ENCODE results near the gene PSEN1. TPM values are rescaled to one million over a fixed set of nuclear protein-coding genes. Genes with fewer than 3 reads are reported as not detected.
A peak's percentile ranks its signal among the peaks of the same experiment; 100 is the strongest.

Gene PSEN1
- total and polyA plus RNA-seq, 2 experiments from 2014 or later, result 46.3 to 49.5 TPM

GRCh38 chr14:73235531-73236155 is 99.3 kb downstream of the PSEN1 start:
- WGBS, 2 experiments (ENCODE audit: low coverage in 1 of 2, low lambda C conversion rate in 2 of 2, missing lambda C conversion rate in 2 of 2), result 71 to 83% methylated on average over 6 of the region's 6 CpGs
- no peak overlapping the region for H2AFZ ChIP-seq
- H3K79me2 ChIP-seq (ENCODE audit: insufficient read depth), result no peaks in the 10 kb centered on the region
- peaks cover 17% of the 10 kb centered on the region for H3K4me1 ChIP-seq (ENCODE audit: insufficient read depth)
- no peak overlapping the region for H3K27ac ChIP-seq
- no peaks in the 10 kb centered on the region for H4K20me1 ChIP-seq (ENCODE audit: insufficient read depth)
- H3K4me2 ChIP-seq (ENCODE audit: unreplicated experiment), result no peak overlapping the region
- no peak for DNase-seq
- in situ Hi-C loops (cut with MboI), result no loop called here
- no peak overlapping the region for H3K9ac ChIP-seq
- no peaks in the 10 kb centered on the region for H3K9me2 ChIP-seq (ENCODE audit: insufficient read depth)
- no peaks in the 10 kb centered on the region for H3K36me3 ChIP-seq (ENCODE audit: low read depth)
- no peak overlapping the region for H3K4me3 ChIP-seq
- no peaks in the 10 kb centered on the region for H3K9me3 ChIP-seq (ENCODE audit: low read depth)
- peaks cover 38% of the 10 kb centered on the region for H3K27me3 ChIP-seq (replicated peaks; ENCODE audit: insufficient read depth)
- peaks cover 12% of the 10 kb centered on the region for H3F3A ChIP-seq (ENCODE audit: insufficient read depth)
- TF ChIP-seq EZH2 (IDR thresholded peaks at IDR 0.05; ENCODE audit: insufficient read depth, poor library complexity, severe bottlenecking) (no peak), EZH2phosphoT487 (IDR thresholded peaks at IDR 0.05; ENCODE audit: insufficient read depth, low read depth) (no peak)

GRCh38 chr14:73236157-73236556 is 99.8 kb downstream of the PSEN1 start:
- H4K20me1 ChIP-seq (ENCODE audit: insufficient read depth), result no peaks in the 10 kb centered on the region
- H3K9ac ChIP-seq, result no peak overlapping the region
- H3F3A ChIP-seq (ENCODE audit: insufficient read depth), result peaks cover 12% of the 10 kb centered on the region
- TF ChIP-seq EZH2phosphoT487 (IDR thresholded peaks at IDR 0.05; ENCODE audit: insufficient read depth, low read depth) (no peak), EZH2 (IDR thresholded peaks at IDR 0.05; ENCODE audit: insufficient read depth, poor library complexity, severe bottlenecking) (no peak)
- peaks cover 38% of the 10 kb centered on the region for H3K27me3 ChIP-seq (replicated peaks; ENCODE audit: insufficient read depth)
- no peak overlapping the region for H3K27ac ChIP-seq
- no peak overlapping the region for H3K4me2 ChIP-seq (ENCODE audit: unreplicated experiment)
- no peaks in the 10 kb centered on the region for H3K9me3 ChIP-seq (ENCODE audit: low read depth)
- peaks cover 17% of the 10 kb centered on the region for H3K4me1 ChIP-seq (ENCODE audit: insufficient read depth)
- H2AFZ ChIP-seq, result no peak overlapping the region
- in situ Hi-C loops (cut with MboI), result no loop called here
- no peak overlapping the region for H3K4me3 ChIP-seq
- H3K79me2 ChIP-seq (ENCODE audit: insufficient read depth), result no peaks in the 10 kb centered on the region
- no peak for DNase-seq
- whole genome bisulfite sequencing, 2 experiments (ENCODE audit: low coverage in 1 of 2, low lambda C conversion rate in 2 of 2, missing lambda C conversion rate in 2 of 2), result 84 to 87% methylated on average over 11 of the region's 11 CpGs
- H3K36me3 ChIP-seq (ENCODE audit: low read depth), result no peaks in the 10 kb centered on the region
- H3K9me2 ChIP-seq (ENCODE audit: insufficient read depth), result no peaks in the 10 kb centered on the region

- no peak for TF ChIP-seq EZH2phosphoT487 (IDR thresholded peaks at IDR 0.05; ENCODE audit: insufficient read depth, low read depth)
- no peak for TF ChIP-seq EZH2 (IDR thresholded peaks at IDR 0.05; ENCODE audit: insufficient read depth, poor library complexity, severe bottlenecking)
- 88 to 93% methylated on average over 7 of the region's 7 CpGs for WGBS, 2 experiments (ENCODE audit: low coverage in 1 of 2, low lambda C conversion rate in 2 of 2, missing lambda C conversion rate in 2 of 2)
- peaks cover 17% of the 10 kb centered on the region for H3K4me1 ChIP-seq (ENCODE audit: insufficient read depth)
- no peaks in the 10 kb centered on the region for H3K9me3 ChIP-seq (ENCODE audit: low read depth)
- no peaks in the 10 kb centered on the region for H4K20me1 ChIP-seq (ENCODE audit: insufficient read depth)
- no peaks in the 10 kb centered on the region for H3K36me3 ChIP-seq (ENCODE audit: low read depth)
- no peaks in the 10 kb centered on the region for H3K9me2 ChIP-seq (ENCODE audit: insufficient read depth)
- H3K9ac ChIP-seq, result no peak overlapping the region
- H3K4me3 ChIP-seq, result no peak overlapping the region
- no peak overlapping the region for H3K4me2 ChIP-seq (ENCODE audit: unreplicated experiment)
- no peaks in the 10 kb centered on the region for H3K79me2 ChIP-seq (ENCODE audit: insufficient read depth)
- DNase-seq, result no peak
- in situ Hi-C loops (cut with MboI), result no loop called here
- peaks cover 38% of the 10 kb centered on the region for H3K27me3 ChIP-seq (replicated peaks; ENCODE audit: insufficient read depth)
- H3F3A ChIP-seq (ENCODE audit: insufficient read depth), result peaks cover 12% of the 10 kb centered on the region
- no peak overlapping the region for H3K27ac ChIP-seq
- H2AFZ ChIP-seq, result no peak overlapping the region
Observed at GRCh38 chr14:73236752-73237218, 100.5 kb downstream of the PSEN1 start.

- no peaks in the 10 kb centered on the region for H4K20me1 ChIP-seq (ENCODE audit: insufficient read depth)
Observed at GRCh38 chr14:73237219-73237785, 101.0 kb downstream of the PSEN1 start, which contains the start of gene PAPLN. Gene PAPLN, plus strand, starts transcription at chr14:73237506. Its CDS starts 2,273 bp downstream, at chr14:73239779.

More at GRCh38 chr14:73237219-73237785, 101.0 kb downstream of the PSEN1 start, which contains the start of gene PAPLN:
- H3F3A ChIP-seq (ENCODE audit: insufficient read depth), result peaks cover 12% of the 10 kb centered on the region
- TF ChIP-seq EZH2 (IDR thresholded peaks at IDR 0.05; ENCODE audit: insufficient read depth, poor library complexity, severe bottlenecking), result no peak
- no peak for TF ChIP-seq EZH2phosphoT487 (IDR thresholded peaks at IDR 0.05; ENCODE audit: insufficient read depth, low read depth)
- H3K27ac ChIP-seq, result no peak within 1 kb of the TSS
- peaks cover 17% of the 10 kb centered on the region for H3K4me1 ChIP-seq (ENCODE audit: insufficient read depth)
- H3K4me3 ChIP-seq, result peak within 1 kb of the TSS; percentile 57
- peaks cover 38% of the 10 kb centered on the region for H3K27me3 ChIP-seq (replicated peaks; ENCODE audit: insufficient read depth)
- H3K79me2 ChIP-seq (ENCODE audit: insufficient read depth), result no peaks in the 10 kb centered on the region
- H2AFZ ChIP-seq, result peak within 1 kb of the TSS; percentile 62
- DNase-seq, result peak; percentile 43
- no peaks in the 10 kb centered on the region for H3K9me3 ChIP-seq (ENCODE audit: low read depth)
- H3K9me2 ChIP-seq (ENCODE audit: insufficient read depth), result no peaks in the 10 kb centered on the region
- in situ Hi-C loops (cut with MboI), result no loop called here
- H3K4me2 ChIP-seq (ENCODE audit: unreplicated experiment), result peak within 1 kb of the TSS; percentile 81
- 1 to 3% methylated on average over 25 to 46 of the region's 48 CpGs for WGBS, 2 experiments (ENCODE audit: low coverage in 1 of 2, low lambda C conversion rate in 2 of 2, missing lambda C conversion rate in 2 of 2)
- no peak within 1 kb of the TSS for H3K9ac ChIP-seq
- no peaks in the 10 kb centered on the region for H3K36me3 ChIP-seq (ENCODE audit: low read depth)

All from GM23248 (cell line).